KOPT-K1 (cell line): Measurements from ENCODE around the gene DIP2B.

Experiments
- H3K27ac ChIP-seq: fragments of 200-600 bp; sonication (generic); 2 replicates; pipeline ENCODE4 v1.5.1; 2016; ENCODE audit warnings: antibody characterized with exemption, mild to moderate bottlenecking, low read depth, low read length; ENCODE audit not compliant: poor library complexity, severe bottlenecking
- H3K36me3 ChIP-seq: fragments of 200-600 bp; sonication (generic); 2 replicates; pipeline ENCODE4 v1.5.1; 2017; ENCODE audit warnings: antibody characterized with exemption, mild to moderate bottlenecking, low read length, moderate library complexity; ENCODE audit not compliant: insufficient read depth
- H3K9me3 ChIP-seq: fragments of 200-600 bp; sonication (generic); 2 replicates; pipeline ENCODE4 v1.5.1; 2017; ENCODE audit warnings: antibody characterized with exemption, low read length, mild to moderate bottlenecking; ENCODE audit not compliant: insufficient read depth, poor library complexity, severe bottlenecking

DIP2B gene

DNA sequence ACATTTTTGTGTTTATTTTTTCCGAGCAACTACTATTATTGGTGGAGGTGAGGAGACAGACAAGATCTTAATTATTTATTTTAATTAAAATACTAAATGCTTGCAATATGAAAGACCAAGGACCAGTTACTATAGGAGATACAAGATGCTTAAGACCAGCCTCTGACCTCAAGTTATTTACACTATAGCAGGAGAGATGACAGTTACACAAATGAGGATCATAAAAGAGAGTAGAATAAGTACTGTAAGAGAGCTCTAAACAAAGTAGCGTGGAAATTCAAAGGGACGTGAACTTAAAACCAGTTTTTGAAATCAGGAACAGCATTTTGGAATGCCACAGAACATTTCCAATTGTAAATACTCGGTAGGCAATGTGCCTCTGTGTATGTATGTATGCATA is 131.1 kb downstream of the DIP2B start:
- Histone ChIP-seq H3K36me3 (peaks cover 14% of the 10 kb centered on the region), H3K27ac (no peak overlapping the region), H3K9me3 (no peaks in the 10 kb centered on the region)

DNA sequence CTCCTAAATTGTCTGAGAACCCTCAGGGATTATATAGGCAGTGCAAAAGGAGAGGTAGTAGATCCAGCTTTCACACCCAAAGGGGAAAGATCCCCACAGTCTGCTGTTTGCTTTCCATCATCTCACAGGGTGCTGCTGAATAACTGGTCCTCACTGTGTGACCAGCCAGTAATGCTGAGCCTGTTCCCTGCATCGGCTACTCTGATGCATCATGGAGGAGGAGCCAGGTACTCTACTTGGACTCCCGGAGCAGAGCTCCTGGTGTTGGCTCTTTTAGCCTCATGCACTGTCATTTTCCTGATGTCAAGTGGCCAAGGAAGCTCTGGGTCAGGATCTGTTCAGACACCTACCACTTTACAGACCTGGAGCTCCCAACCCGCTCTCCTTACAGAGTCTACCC is 131.7 kb downstream of the DIP2B start:
- no peak overlapping the region for H3K27ac ChIP-seq
- H3K9me3 ChIP-seq = no peaks in the 10 kb centered on the region
- H3K36me3 ChIP-seq = peaks cover 7% of the 10 kb centered on the region

DNA sequence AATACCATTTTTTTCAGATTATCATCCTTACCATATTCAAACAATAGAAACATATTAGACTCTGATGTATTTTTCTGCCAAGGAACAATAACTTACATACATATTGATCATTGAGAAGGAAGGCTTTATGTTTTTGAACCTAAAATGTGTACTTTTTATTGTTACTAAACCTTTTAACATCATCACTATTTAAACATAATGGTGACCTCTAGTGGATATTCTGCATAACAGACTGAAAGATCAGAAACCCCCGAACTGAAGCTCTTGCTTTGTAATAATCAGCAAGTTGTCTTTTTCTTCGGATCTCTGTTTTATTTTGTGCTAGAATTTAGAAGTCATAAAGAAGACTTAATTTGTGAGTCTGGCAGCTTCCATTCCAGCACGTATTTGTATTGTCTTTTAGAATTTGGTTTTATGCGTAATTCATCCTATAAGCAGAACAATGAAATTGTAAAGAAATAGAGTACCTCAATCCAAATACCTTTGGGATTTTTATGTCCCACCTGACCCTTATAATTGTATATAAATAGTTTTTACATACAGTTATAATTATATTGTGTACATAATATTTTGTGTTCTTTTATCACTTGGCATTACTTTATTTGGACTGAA is 133.2 kb downstream of the DIP2B start:
- no peaks in the 10 kb centered on the region for H3K9me3 ChIP-seq
- peak overlapping the region; percentile 4 for H3K27ac ChIP-seq
- no peaks in the 10 kb centered on the region for H3K36me3 ChIP-seq

DNA sequence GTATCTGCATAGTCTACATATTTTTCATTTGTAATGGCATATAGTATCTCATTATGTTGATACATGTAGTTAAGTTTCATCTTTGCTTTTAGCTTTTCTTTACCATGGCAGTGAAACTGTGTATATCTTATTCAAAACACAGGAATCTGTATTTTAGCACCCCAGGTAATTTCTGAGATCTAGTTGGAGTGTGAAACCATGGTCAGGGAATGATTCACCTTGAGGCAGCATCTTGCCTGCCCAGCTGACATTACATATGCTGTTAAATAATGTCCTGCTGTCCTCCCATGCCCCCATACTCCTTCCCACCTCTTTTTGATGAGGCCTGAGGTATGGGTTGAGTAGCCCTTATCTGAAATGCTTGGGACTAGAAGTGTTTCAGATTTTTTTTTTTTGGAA is 133.7 kb downstream of the DIP2B start:
- Histone ChIP-seq H3K27ac (no peak overlapping the region), H3K36me3 (no peaks in the 10 kb centered on the region), H3K9me3 (no peaks in the 10 kb centered on the region)

- Histone ChIP-seq H3K9me3 (no peaks in the 10 kb centered on the region), H3K27ac (no peak overlapping the region)
Measured at GRCh38 chr12:50639721-50640120, 134.9 kb downstream of the DIP2B start.

DNA sequence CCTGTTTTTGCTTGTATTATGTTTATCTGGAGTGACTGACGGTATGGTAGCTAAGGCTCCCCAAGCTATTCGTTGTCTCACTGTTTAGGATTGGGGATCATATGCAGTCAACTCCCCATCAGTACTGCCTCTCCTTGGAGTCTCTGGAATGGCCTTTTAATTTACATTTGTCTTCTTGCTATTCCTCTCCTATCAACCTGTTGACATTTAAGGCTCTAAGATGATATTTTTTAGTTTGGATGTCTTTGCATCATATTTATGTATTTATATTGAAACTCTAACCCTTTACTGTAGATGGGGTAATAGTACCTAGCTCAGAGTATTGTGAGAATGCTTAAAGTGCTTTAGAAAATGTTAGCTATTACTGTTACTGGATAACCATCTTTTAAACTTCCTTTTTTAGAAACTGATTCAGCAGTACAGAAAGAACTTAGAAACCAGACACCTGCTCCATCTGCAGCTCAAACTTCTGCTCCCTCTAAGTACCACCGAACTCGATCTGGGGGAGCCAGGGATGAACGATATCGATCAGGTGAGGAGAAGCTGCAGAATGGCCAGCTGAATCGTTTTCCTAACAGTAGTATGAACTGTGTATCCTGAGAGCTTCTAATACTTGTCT is 135.6 kb downstream of the DIP2B start:
- Histone ChIP-seq H3K36me3 (no peaks in the 10 kb centered on the region), H3K9me3 (no peaks in the 10 kb centered on the region), H3K27ac (peak overlapping the region; percentile 8)

More at GRCh38 chr12:50639721-50640120, 134.9 kb downstream of the DIP2B start:
- no peaks in the 10 kb centered on the region for H3K36me3 ChIP-seq

- Histone ChIP-seq H3K9me3 (no peaks in the 10 kb centered on the region), H3K36me3 (no peaks in the 10 kb centered on the region), H3K27ac (peak overlapping the region; percentile 8)
Measured at GRCh38 chr12:50641566-50641965, 136.8 kb downstream of the DIP2B start.

- Histone ChIP-seq H3K27ac (peak overlapping the region; percentile 8), H3K36me3 (no peaks in the 10 kb centered on the region)
Measured at GRCh38 chr12:50642035-50642451, 137.3 kb downstream of the DIP2B start.

DNA sequence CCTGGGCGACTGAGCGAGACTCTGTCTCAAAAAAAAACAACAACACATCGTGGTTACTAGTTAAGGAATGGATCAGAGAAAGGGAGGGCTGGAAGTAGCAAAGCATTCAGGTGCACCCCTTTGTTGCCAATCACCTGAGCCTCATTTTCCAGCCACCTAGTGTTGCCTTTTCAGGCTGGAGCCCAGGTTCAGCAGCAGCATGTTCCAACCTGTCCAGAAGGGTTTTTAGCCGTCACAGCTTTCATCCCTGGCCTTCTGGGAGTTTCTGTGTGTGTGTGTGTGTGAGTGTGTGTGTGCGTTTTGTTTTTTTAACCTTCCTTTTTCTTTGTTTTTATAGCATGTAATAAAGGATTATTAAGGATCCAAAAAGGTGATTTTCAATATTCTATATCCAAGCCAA is 138.0 kb downstream of the DIP2B start:
- no peaks in the 10 kb centered on the region for H3K9me3 ChIP-seq
- 0 out of 2 replicates have a peak, but pooled peaks cover 5% of the 10 kb centered on the region for H3K36me3 ChIP-seq
- no peak overlapping the region for H3K27ac ChIP-seq

More at GRCh38 chr12:50642035-50642451, 137.3 kb downstream of the DIP2B start:
- no peaks in the 10 kb centered on the region for H3K9me3 ChIP-seq

GRCh38 chr12:50647031-50647430 is 142.2 kb downstream of the DIP2B start:
- Histone ChIP-seq H3K27ac (no peak overlapping the region), H3K36me3 (0 out of 2 replicates have a peak, but pooled peaks cover 5% of the 10 kb centered on the region), H3K9me3 (no peaks in the 10 kb centered on the region)

- Histone ChIP-seq H3K27ac (no peak overlapping the region), H3K9me3 (no peaks in the 10 kb centered on the region), H3K36me3 (0 out of 2 replicates have a peak, but pooled peaks cover 5% of the 10 kb centered on the region)
Measured at GRCh38 chr12:50647479-50647878, 142.7 kb downstream of the DIP2B start.

- H3K27ac ChIP-seq = no peak overlapping the region
Measured at GRCh38 chr12:50650285-50650684, 145.5 kb downstream of the DIP2B start.

GRCh38 chr12:50655374-50655921 is 150.7 kb downstream of the DIP2B start:
- H3K36me3 ChIP-seq = 0 out of 2 replicates have a peak, but pooled peaks cover 7% of the 10 kb centered on the region
- H3K9me3 ChIP-seq = no peaks in the 10 kb centered on the region
- H3K27ac ChIP-seq = no peak overlapping the region

More at GRCh38 chr12:50650285-50650684, 145.5 kb downstream of the DIP2B start:
- Histone ChIP-seq H3K9me3 (no peaks in the 10 kb centered on the region), H3K36me3 (0 out of 2 replicates have a peak, but pooled peaks cover 5% of the 10 kb centered on the region)

DNA sequence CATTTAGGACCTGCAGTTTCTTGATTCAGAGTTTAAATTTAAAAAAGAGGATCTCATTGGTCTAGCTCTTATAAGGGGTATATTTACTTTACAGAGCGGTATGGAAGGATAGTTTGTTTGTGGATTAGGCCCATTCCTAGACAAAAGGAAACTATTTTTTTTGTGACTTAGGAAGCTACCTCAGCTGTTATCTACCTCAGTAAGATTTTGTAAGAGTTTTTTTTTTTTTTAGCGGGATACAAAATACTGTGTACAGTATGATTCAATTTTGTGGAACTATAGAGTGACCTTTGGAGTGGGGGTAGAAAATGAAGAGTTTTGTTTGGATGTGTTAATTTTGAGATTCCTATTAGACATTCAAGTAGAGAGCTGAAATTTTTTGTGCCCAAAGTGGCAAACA is 154.5 kb downstream of the DIP2B start:
- H3K9me3 ChIP-seq = no peaks in the 10 kb centered on the region
- no peak overlapping the region for H3K27ac ChIP-seq

GRCh38 chr12:50659690-50660424 is 155.1 kb downstream of the DIP2B start:
- peaks cover 17% of the 10 kb centered on the region; the same call in 1 of the 2 replicates for H3K36me3 ChIP-seq
- no peaks in the 10 kb centered on the region for H3K9me3 ChIP-seq
- H3K27ac ChIP-seq = no peak overlapping the region

More for the DNA sequence above, 154.5 kb downstream of the DIP2B start:
- H3K36me3 ChIP-seq = peaks cover 17% of the 10 kb centered on the region; the same call in 1 of the 2 replicates
